ENCODE measurements around the gene LY6G5C.

- no peak for TF ChIP-seq YY1 (IDR thresholded peaks at IDR 0.05; ENCODE audit: insufficient read depth, insufficient read length)
- no peak for TF ChIP-seq SUZ12 (IDR thresholded peaks at IDR 0.05; ENCODE audit: extremely low read depth, insufficient read depth, insufficient read length)
Measured at GRCh38 chr6:31651602-31652191, 29.2 kb downstream of the LY6G5C start.

Measured in NT2/D1 (cell line).